T-cell (primary cell): ENCODE measurements around the gene CDCA4. TPM values are rescaled to one million over a fixed set of nuclear protein-coding genes. Genes with fewer than 3 reads are reported as not detected.
A peak's percentile ranks its signal among the peaks of the same experiment; 100 is the strongest.

Experiments used
- ATAC-seq, 4 experiments: fragments of 200-7000 bp in 3 of 4; fragments of 150-1000 bp in 1 of 4; cut with Tn5 transposase; replicated peaks in 1 of 4; 1 replicate in 3 of 4; 2 replicates in 1 of 4; pipeline ENCODE4 v1.10.0; 2021; ENCODE audit warnings: moderate library complexity in 3 of 4, mild to moderate bottlenecking in 2 of 4, moderate number of reproducible peaks in 1 of 4
- CTCF ChIA-PET, 2 donors: fragments of 300-600 bp; sonication (Branson Sonifier 250); formaldehyde crosslinking; loops; one replicate each; lab custom pipeline; 2022; ENCODE audit warnings: antibody characterized with exemption in 2 of 2; lab: Charles Lee
- POLR2A ChIA-PET, 2 donors: fragments of 300-600 bp; sonication (Branson Sonifier 250); formaldehyde crosslinking; loops; one replicate each; lab custom pipeline; 2022; ENCODE audit warnings: antibody characterized with exemption in 2 of 2; lab: Charles Lee
- DNase-seq, 35 experiments: peaks; one replicate each; pipeline versions ENCODE4 v3.0.0 to v3.0.0-alpha.2; 2013 to 2023
- H3K27ac ChIP-seq: one replicate; pipeline ENCODE4 v1.5.1; 2013; ENCODE audit warnings: low read length
- H3K27me3 ChIP-seq, 2 experiments: replicated peaks in 1 of 2; 1 replicate in 1 of 2; 2 replicates in 1 of 2; pipeline versions ENCODE4 v1.6.1 to v1.7.0; 2013; ENCODE audit warnings: low read length in 1 of 2, mixed read lengths in 1 of 2; ENCODE audit not compliant: control insufficient read depth in 2 of 2, insufficient read depth in 2 of 2; ENCODE audit errors: extremely low read depth in 1 of 2
- H3K36me3 ChIP-seq, 2 donors: 1 replicate in 1 of 2; 2 replicates in 1 of 2; pipeline versions ENCODE4 v1.6.1 to v1.7.0; 2013; ENCODE audit warnings: low read length in 1 of 2; ENCODE audit not compliant: control insufficient read depth in 2 of 2, insufficient read depth in 1 of 2; ENCODE audit errors: extremely low read depth in 1 of 2
- H3K4me1 ChIP-seq, 2 experiments: 1 replicate in 1 of 2; 2 replicates in 1 of 2; pipeline versions ENCODE4 v1.6.1 to v1.7.0; 2013; ENCODE audit warnings: low read length in 2 of 2, mixed read lengths in 1 of 2; ENCODE audit not compliant: insufficient read depth in 2 of 2, control insufficient read depth in 1 of 2; ENCODE audit errors: extremely low read depth in 1 of 2
- H3K4me3 ChIP-seq, 2 donors: 1 replicate in 1 of 2; 2 replicates in 1 of 2; pipeline versions ENCODE4 v1.5.1 to v1.7.0; 2013; ENCODE audit warnings: mild to moderate bottlenecking in 2 of 2, low read length in 1 of 2, moderate library complexity in 1 of 2; ENCODE audit not compliant: control insufficient read depth in 1 of 2; ENCODE audit errors: extremely low read depth in 1 of 2
- H3K9me3 ChIP-seq: 2 replicates; pipeline ENCODE4 v1.7.0; 2013
- H3K27ac Mint-ChIP-seq, 2 donors: one replicate each; pipeline ENCODE4 v1.8.0; 2020 to 2021; ENCODE audit warnings: mild to moderate bottlenecking in 2 of 2, mixed read lengths in 2 of 2
- H3K27me3 Mint-ChIP-seq, 2 donors: one replicate each; pipeline ENCODE4 v1.8.0; 2021 to 2022; ENCODE audit warnings: mixed read lengths in 2 of 2
- H3K36me3 Mint-ChIP-seq: one replicate; pipeline ENCODE4 v1.8.0; 2021; ENCODE audit warnings: mixed read lengths
- H3K4me1 Mint-ChIP-seq, 3 donors: one replicate each; pipeline ENCODE4 v1.8.0; 2020 to 2022; ENCODE audit warnings: mixed read lengths in 3 of 3, mild to moderate bottlenecking in 1 of 3
- H3K4me3 Mint-ChIP-seq, 3 donors: one replicate each; pipeline ENCODE4 v1.8.0; 2020 to 2022; ENCODE audit warnings: mild to moderate bottlenecking in 3 of 3, mixed read lengths in 3 of 3, moderate library complexity in 3 of 3
- H3K9me3 Mint-ChIP-seq, 3 donors: one replicate each; pipeline ENCODE4 v1.8.0; 2020 to 2022; ENCODE audit warnings: mixed read lengths in 3 of 3
- WGBS: methylation state at CpG from one replicate; pipeline ENCODE4 v1.1.5; 2013; ENCODE audit warnings: missing lambda C conversion rate; ENCODE audit not compliant: insufficient coverage; 5-methylcytosine and 5-hydroxymethylcytosine counted together
- total RNA-seq, 35 experiments: library from RNA in 6 of 35; stranded (reverse) in 6 of 35; fragments of 120-200 nt in 1 of 35; gene quantifications; one replicate each; pipeline versions ENCODE4 v1.2.1 to v1.2.4 and lab custom pipeline; 2013 to 2026

CDCA4 gene
- total RNA-seq, 5 donors from 2014 or later (not counting 1 experiment from before 2014, with no cell fraction given): 13.0 to 20.1 (median 15.8) TPM

- 90% methylated on average over 22 of the region's 25 CpGs for WGBS
- Histone ChIP-seq H3K9me3 (no peaks in the 10 kb centered on the region), H3K27ac (no peak overlapping the region), H3K4me1 (peaks cover 4 to 20% of the 10 kb centered on the region in 2 experiments), H3K27me3 (no peaks in the 10 kb centered on the region), H3K36me3 (peaks cover 21 to 43% of the 10 kb centered on the region in 2 donors), H3K4me3 (no peak overlapping the region)
- DNase-seq: no peak
- POLR2A ChIA-PET: no interaction called here
- H3K27ac Mint-ChIP-seq: no peak overlapping the region
- peaks cover 19% of the 10 kb centered on the region for H3K36me3 Mint-ChIP-seq
- ATAC-seq: no peak
- H3K4me1 Mint-ChIP-seq: peaks cover 15 to 25% (median 18%) of the 10 kb centered on the region in 3 donors
- no peak overlapping the region for H3K4me3 Mint-ChIP-seq
- CTCF ChIA-PET: no interaction called here
- no peaks in the 10 kb centered on the region for H3K27me3 Mint-ChIP-seq
- H3K9me3 Mint-ChIP-seq: no peaks in the 10 kb centered on the region
These were observed 29.1 kb upstream of the CDCA4 start for GRCh38 chr14:105049753-105050550.

- H3K9me3 ChIP-seq: no peaks in the 10 kb centered on the region
- Mint-ChIP-seq H3K9me3 (no peaks in the 10 kb centered on the region), H3K27ac (no peak overlapping the region), H3K4me1 (peaks cover 14 to 29% (median 16%) of the 10 kb centered on the region in 3 donors), H3K4me3 (no peak overlapping the region), H3K36me3 (peaks cover 13% of the 10 kb centered on the region), H3K27me3 (peaks cover 0 to 3% of the 10 kb centered on the region in 2 donors)
- H3K36me3 ChIP-seq: peaks cover 15 to 29% of the 10 kb centered on the region in 2 donors
- no peak overlapping the region for H3K4me3 ChIP-seq
- DNase-seq (no peak), ATAC-seq (no peak)
- CTCF ChIA-PET: no interaction called here
- POLR2A ChIA-PET: interaction anchor here (0.7 to 1.5 kb wide), 2 partner anchors 18 to 1423 kb away, joined by 3 to 4 read pairs; partner anchors contain the start of gene GPR132 (in 1 of the 2)
- H3K4me1 ChIP-seq: peaks cover 4 to 18% of the 10 kb centered on the region in 2 experiments
- WGBS: 84% methylated on average over 18 of the region's 24 CpGs
- peaks cover 0 to 13% of the 10 kb centered on the region in 2 experiments for H3K27me3 ChIP-seq
- H3K27ac ChIP-seq: no peak overlapping the region
These were observed 26.6 kb upstream of the CDCA4 start for GRCh38 chr14:105047283-105048016.

GRCh38 chr14:105046891-105047282, 26.0 kb upstream of the CDCA4 start:
- peaks cover 4 to 18% of the 10 kb centered on the region in 2 experiments for H3K4me1 ChIP-seq
- Mint-ChIP-seq H3K36me3 (peaks cover 11% of the 10 kb centered on the region), H3K27me3 (peaks cover 0 to 3% of the 10 kb centered on the region in 2 donors), H3K9me3 (no peaks in the 10 kb centered on the region), H3K27ac (no peak overlapping the region), H3K4me1 (peaks cover 13 to 26% (median 15%) of the 10 kb centered on the region in 3 donors), H3K4me3 (no peak overlapping the region)
- H3K27me3 ChIP-seq: peaks cover 0 to 18% of the 10 kb centered on the region in 2 experiments
- no peak overlapping the region for H3K27ac ChIP-seq
- H3K36me3 ChIP-seq: peaks cover 15 to 25% of the 10 kb centered on the region in 2 donors
- H3K9me3 ChIP-seq: no peaks in the 10 kb centered on the region
- CTCF ChIA-PET: interaction anchor here (0.7 to 2.1 kb wide), 4 partner anchors 48 to 319 kb away, joined by 3 to 9 read pairs (median 6); no protein-coding TSS in a partner anchor
- DNase-seq: no peak
- H3K4me3 ChIP-seq: no peak overlapping the region
- WGBS: 92% methylated on average over 9 of the region's 9 CpGs
- POLR2A ChIA-PET: interaction anchor here in 1 of 2 donors (0.7 kb wide), 1 partner anchor 1423 kb away, joined by 4 read pairs; no protein-coding TSS in a partner anchor
- ATAC-seq: no peak

- DNase-seq: peak; percentile 76 to 96 (median 91)
- peaks cover 2% of the 10 kb centered on the region for H3K36me3 Mint-ChIP-seq
- Histone ChIP-seq H3K27me3 (peaks cover 0 to 18% of the 10 kb centered on the region in 2 experiments), H3K27ac (no peak overlapping the region), H3K9me3 (no peaks in the 10 kb centered on the region), H3K4me1 (peaks cover 4 to 18% of the 10 kb centered on the region in 2 experiments), H3K4me3 (no peak overlapping the region), H3K36me3 (peaks cover 14 to 15% of the 10 kb centered on the region in 2 donors)
- H3K27me3 Mint-ChIP-seq: peaks cover 0 to 3% of the 10 kb centered on the region in 2 donors
- peak; percentile 77 to 94 (median 88) for ATAC-seq
- no peaks in the 10 kb centered on the region for H3K9me3 Mint-ChIP-seq
- POLR2A ChIA-PET: interaction anchor here in 1 of 2 donors (0.5 kb wide), 1 partner anchor 35 kb away, joined by 3 read pairs; no protein-coding TSS in a partner anchor
- no peak overlapping the region for H3K4me3 Mint-ChIP-seq
- 5% methylated on average over 36 of the region's 42 CpGs for WGBS
- H3K27ac Mint-ChIP-seq: peak overlapping the region; percentile 17 to 66
- peaks cover 12 to 17% (median 13%) of the 10 kb centered on the region in 3 donors for H3K4me1 Mint-ChIP-seq
- CTCF ChIA-PET: interaction anchor here (0.6 to 2.3 kb wide), 11 partner anchors 12 to 144 kb away, joined by 3 to 24 read pairs (median 6); partner anchors contain the start of gene CLBA1 (in 1 of the 2)
These were observed 24.9 kb upstream of the CDCA4 start for GRCh38 chr14:105045710-105046326.

GRCh38 chr14:105043641-105044040, 22.8 kb upstream of the CDCA4 start:
- Histone ChIP-seq H3K9me3 (no peaks in the 10 kb centered on the region), H3K27ac (no peak overlapping the region), H3K4me3 (no peak overlapping the region), H3K36me3 (peaks cover 0 to under 1% of the 10 kb centered on the region in 2 donors), H3K4me1 (peaks cover 4 to 13% of the 10 kb centered on the region in 2 experiments), H3K27me3 (peaks cover 0 to 18% of the 10 kb centered on the region in 2 experiments)
- 83% methylated on average over 3 of the region's 7 CpGs for WGBS
- DNase-seq (no peak), ATAC-seq (no peak)
- H3K27me3 Mint-ChIP-seq: peaks cover 0 to 3% of the 10 kb centered on the region in 2 donors
- peaks cover 12 to 17% (median 13%) of the 10 kb centered on the region in 3 donors for H3K4me1 Mint-ChIP-seq
- ChIA-PET CTCF (interaction anchor here (1.0 to 1.3 kb wide), 3 partner anchors 13 to 69 kb away, joined by 3 to 6 read pairs (median 3); no protein-coding TSS in a partner anchor), POLR2A (no interaction called here)
- no peaks in the 10 kb centered on the region for H3K9me3 Mint-ChIP-seq
- no peak overlapping the region for H3K27ac Mint-ChIP-seq
- H3K36me3 Mint-ChIP-seq: no peaks in the 10 kb centered on the region
- H3K4me3 Mint-ChIP-seq: no peak overlapping the region
